ENCODE data around the gene NUP188.

GRCh38 chr9:128937310-128938165, 10.0 kb upstream of the NUP188 start:
- TF ChIP-seq CTCF (IDR thresholded peaks at IDR 0.05) (no peak), POLR2AphosphoS5 (IDR thresholded peaks at IDR 0.05) (no peak)

Data from transverse colon (tissue), 4 donors.